GM06990 (cell line): ENCODE results near the gene PTPRM.
"Not testable (repeated sequence)": the region's sequence is repeated elsewhere in the genome, so short reads cannot be mapped to it uniquely, and the experiment has no call there.

ENCODE experiments used
- DNase-seq: peaks from one replicate; pipeline ENCODE4 v3.0.0-alpha.2; 2011; ENCODE audit not compliant: insufficient read length; ENCODE audit errors: extremely low read depth
- H3K27me3 ChIP-seq: replicated peaks from 2 replicates; pipeline ENCODE4 v1.6.0; 2011; ENCODE audit warnings: low read length; ENCODE audit not compliant: control insufficient read depth, insufficient read depth
- H3K36me3 ChIP-seq: 2 replicates; pipeline ENCODE4 v1.5.1; 2011; ENCODE audit warnings: low read length; ENCODE audit not compliant: control insufficient read depth, insufficient read depth
- H3K4me3 ChIP-seq: replicated peaks from 2 replicates; pipeline ENCODE4 v1.5.1; 2011; ENCODE audit warnings: low read depth, mild to moderate bottlenecking, control low read depth, low read length
- CTCF ChIP-seq: IDR thresholded peaks from 2 replicates; pipeline ENCODE4 v1.5.1; 2011; ENCODE audit warnings: low read length, control low read depth, mild to moderate bottlenecking, inconsistent platforms; ENCODE audit not compliant: insufficient read depth, poor library complexity, severe bottlenecking

PTPRM gene

DNA sequence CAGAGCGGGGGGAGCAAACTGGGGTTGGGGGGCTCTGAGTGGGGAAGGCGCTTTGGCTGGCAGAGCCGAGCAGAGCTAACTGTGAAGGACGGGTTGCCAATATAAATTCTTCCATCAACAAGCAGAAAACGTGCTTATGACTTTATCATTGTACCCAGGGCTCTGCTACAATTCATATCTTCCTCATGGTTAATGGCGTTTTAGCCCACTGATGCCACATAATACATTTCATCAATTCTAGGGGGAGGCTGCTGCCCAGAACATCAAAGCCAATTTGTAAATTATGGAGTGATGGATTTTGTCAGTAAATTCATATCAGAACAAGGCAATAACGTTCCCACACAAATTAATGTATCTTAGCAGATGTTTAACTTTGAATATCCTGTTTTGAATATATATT is 866.7 kb downstream of the PTPRM start:
- no peak for TF ChIP-seq CTCF
- H3K36me3 ChIP-seq: no peaks in the 10 kb centered on the region
- H3K4me3 ChIP-seq: no peak overlapping the region
- peaks cover 2% of the 10 kb centered on the region for H3K27me3 ChIP-seq
- DNase-seq: no peak

DNA sequence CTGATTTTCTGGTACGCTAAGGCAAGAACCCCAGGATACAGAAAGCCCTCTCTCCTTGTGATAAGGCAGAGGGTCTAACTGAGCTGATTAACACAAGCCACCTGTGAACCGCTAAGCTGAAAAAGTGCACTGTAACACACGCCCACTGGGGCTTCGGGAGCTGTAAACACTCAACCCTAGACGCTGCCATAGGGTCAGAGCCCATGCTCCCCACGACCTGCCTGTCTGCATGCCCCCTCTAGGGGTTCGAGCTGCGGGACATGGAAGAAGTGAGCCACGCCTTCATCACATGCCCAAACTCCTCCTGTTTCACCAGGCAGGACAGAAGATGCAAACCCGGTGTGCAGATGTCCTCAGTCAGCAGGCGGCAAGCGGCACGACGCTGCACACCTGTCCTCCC is 868.3 kb downstream of the PTPRM start:
- peaks cover 2% of the 10 kb centered on the region for H3K27me3 ChIP-seq
- no peak for DNase-seq
- TF ChIP-seq CTCF: no peak
- H3K4me3 ChIP-seq: no peak overlapping the region
- no peaks in the 10 kb centered on the region for H3K36me3 ChIP-seq

- peaks cover 2% of the 10 kb centered on the region for H3K27me3 ChIP-seq
- no peaks in the 10 kb centered on the region for H3K36me3 ChIP-seq
- no peak overlapping the region for H3K4me3 ChIP-seq
- TF ChIP-seq CTCF: no peak
- DNase-seq: no peak
Measured at GRCh38 chr18:8439055-8439454, 871.9 kb downstream of the PTPRM start.

DNA sequence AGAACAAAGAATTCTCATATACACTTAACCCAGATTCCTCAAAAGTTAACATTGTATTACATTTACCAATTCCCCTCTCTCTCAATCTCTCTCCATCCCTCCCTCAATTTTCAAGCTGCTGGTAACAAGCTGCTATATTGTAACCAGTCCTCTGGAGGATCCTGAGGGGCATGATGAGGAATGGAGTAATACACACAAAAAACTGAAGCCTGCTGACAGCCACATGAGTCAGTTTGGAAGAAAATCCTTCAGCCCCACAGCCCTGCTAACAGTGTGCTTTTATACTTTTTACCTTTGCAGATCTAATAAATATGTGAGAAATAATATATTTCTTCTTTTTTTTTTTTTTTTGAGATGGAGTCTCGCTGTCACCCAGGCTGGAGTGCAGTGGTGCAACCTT is 876.4 kb downstream of the PTPRM start:
- H3K4me3 ChIP-seq: no peak overlapping the region
- no peaks in the 10 kb centered on the region for H3K36me3 ChIP-seq
- no peak for TF ChIP-seq CTCF
- no peak for DNase-seq
- H3K27me3 ChIP-seq: no peaks in the 10 kb centered on the region

DNA sequence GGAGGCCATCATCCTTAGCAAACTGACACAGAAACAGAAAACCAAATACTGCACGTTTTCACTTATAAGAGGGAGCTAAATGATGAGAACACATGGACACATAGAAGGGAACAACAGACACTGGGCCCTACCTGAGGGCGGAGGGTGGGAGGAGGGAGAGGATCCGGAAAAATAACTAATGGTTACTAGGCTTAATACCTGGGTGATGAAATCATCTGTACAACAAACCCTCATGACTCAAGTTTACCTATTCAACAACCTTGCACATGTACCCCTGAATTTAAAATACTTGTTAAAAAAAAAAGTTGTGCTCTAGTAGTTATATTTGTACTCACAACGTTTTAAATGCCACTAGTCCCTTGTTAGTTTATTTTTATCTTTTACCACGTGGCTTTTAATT is 879.8 kb downstream of the PTPRM start:
- not testable (repeated sequence) for DNase-seq, H3K27me3 ChIP-seq, H3K36me3 ChIP-seq, H3K4me3 ChIP-seq

- H3K27me3 ChIP-seq: no peaks in the 10 kb centered on the region
- DNase-seq: no peak
- H3K36me3 ChIP-seq: no peaks in the 10 kb centered on the region
- H3K4me3 ChIP-seq: no peak overlapping the region
- no peak for TF ChIP-seq CTCF
Measured at GRCh38 chr18:8448130-8448529, 881.0 kb downstream of the PTPRM start.
